ENCODE measurements around the gene UVSSA. TPM values are rescaled to one million over a fixed set of nuclear protein-coding genes. Genes with fewer than 3 reads are reported as not detected.

UVSSA gene
- total RNA-seq, 1 donor from 2014 or later, result 22.8 TPM

DNA sequence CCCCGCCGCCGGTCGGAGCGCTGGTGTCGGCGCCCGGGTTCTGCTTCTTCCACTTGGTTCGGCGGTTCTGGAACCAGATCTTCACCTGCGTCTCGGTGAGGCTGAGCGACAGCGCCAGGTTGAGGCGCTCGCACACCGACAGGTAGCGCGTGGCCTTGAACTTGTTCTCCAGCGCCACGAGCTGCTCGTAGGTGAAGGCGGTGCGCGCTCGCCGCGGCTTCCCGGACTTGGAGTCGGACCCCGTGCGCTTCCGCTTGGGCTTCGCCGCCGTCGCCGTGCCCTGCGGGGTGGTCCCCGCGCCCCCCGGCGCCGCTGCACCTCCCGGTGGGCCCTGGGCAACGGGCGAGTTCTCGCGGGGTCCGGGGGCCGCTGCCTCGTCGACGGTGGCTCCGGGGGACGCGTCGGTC, 56.2 kb downstream of the UVSSA start:
- Mint-ChIP-seq H3K9me3 (no peaks in the 10 kb centered on the region), H3K4me1 (no peaks in the 10 kb centered on the region), H3K36me3 (ENCODE audit: low read depth) (peaks cover 2% of the 10 kb centered on the region), H3K27me3 (ENCODE audit: low read depth) (peaks cover 40% of the 10 kb centered on the region), H3K27ac (ENCODE audit: unreplicated experiment) (no peak overlapping the region), H3K4me3 (no peak overlapping the region)
- no peak for DNase-seq (ENCODE audit: low read depth, low spot score)
- TF ChIP-seq, protein P1, sequence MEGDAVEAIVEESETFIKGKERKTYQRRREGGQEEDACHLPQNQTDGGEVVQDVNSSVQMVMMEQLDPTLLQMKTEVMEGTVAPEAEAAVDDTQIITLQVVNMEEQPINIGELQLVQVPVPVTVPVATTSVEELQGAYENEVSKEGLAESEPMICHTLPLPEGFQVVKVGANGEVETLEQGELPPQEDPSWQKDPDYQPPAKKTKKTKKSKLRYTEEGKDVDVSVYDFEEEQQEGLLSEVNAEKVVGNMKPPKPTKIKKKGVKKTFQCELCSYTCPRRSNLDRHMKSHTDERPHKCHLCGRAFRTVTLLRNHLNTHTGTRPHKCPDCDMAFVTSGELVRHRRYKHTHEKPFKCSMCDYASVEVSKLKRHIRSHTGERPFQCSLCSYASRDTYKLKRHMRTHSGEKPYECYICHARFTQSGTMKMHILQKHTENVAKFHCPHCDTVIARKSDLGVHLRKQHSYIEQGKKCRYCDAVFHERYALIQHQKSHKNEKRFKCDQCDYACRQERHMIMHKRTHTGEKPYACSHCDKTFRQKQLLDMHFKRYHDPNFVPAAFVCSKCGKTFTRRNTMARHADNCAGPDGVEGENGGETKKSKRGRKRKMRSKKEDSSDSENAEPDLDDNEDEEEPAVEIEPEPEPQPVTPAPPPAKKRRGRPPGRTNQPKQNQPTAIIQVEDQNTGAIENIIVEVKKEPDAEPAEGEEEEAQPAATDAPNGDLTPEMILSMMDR (conservative IDR thresholded peaks at IDR 0.05), result no peak

DNA sequence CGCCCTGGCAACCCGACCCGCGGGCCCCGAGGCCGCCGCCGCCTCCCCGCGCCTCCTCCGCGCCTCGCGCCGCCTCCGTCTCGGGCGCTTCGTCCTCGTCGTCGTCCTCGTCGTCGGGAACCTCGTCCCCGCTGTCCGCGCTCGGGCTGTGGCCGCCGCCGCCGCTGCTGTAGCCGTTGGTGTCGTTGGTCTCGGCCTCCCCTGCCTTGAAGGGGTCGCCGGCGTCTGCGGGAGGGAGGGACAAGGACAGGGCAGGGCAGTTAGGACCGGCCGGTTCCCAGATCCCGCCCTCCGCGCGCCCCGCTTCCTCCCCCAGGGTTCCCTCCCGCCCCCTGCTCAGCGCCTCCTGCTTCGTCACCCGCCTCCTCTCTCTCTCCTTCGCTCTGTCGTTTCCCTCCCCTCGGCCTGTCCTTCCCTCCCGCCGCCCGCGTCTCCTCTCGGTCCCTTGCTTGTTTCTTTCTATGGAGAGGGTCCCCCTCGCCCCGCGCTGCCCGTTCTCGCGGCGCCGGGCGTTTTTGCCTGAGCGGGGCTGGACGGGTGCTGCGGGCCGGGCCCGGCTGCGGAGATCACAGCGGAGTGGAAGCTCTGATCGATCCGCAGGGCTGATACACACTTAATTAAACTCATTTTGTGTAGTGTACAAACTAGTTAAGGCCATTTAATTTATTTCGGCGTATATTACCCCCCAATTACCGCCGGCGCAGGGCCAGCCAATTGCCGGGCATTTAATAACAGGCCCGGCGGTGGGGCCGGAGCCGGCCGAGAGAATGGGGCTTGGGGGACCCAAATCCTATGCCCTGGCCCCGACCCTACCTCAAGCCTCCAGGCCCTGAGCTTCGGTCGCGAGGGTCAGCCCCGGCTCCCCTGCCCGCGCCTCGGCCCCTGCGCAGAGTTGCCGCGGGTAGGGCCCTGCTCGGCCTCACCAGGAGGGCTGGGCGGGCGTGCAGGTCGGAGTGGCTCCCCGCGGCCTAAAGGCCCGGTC, 56.9 kb downstream of the UVSSA start:
- H3K9me3 Mint-ChIP-seq, result peaks cover 2% of the 10 kb centered on the region
- no peaks in the 10 kb centered on the region for H3K4me1 Mint-ChIP-seq
- H3K36me3 Mint-ChIP-seq (ENCODE audit: low read depth), result peaks cover 2% of the 10 kb centered on the region
- no peak overlapping the region for H3K27ac Mint-ChIP-seq (ENCODE audit: unreplicated experiment)
- no peak for DNase-seq (ENCODE audit: low read depth, low spot score)
- H3K27me3 Mint-ChIP-seq (ENCODE audit: low read depth), result peaks cover 47% of the 10 kb centered on the region
- TF ChIP-seq, protein P1 (conservative IDR thresholded peaks at IDR 0.05), result no peak
- no peak overlapping the region for H3K4me3 Mint-ChIP-seq

DNA sequence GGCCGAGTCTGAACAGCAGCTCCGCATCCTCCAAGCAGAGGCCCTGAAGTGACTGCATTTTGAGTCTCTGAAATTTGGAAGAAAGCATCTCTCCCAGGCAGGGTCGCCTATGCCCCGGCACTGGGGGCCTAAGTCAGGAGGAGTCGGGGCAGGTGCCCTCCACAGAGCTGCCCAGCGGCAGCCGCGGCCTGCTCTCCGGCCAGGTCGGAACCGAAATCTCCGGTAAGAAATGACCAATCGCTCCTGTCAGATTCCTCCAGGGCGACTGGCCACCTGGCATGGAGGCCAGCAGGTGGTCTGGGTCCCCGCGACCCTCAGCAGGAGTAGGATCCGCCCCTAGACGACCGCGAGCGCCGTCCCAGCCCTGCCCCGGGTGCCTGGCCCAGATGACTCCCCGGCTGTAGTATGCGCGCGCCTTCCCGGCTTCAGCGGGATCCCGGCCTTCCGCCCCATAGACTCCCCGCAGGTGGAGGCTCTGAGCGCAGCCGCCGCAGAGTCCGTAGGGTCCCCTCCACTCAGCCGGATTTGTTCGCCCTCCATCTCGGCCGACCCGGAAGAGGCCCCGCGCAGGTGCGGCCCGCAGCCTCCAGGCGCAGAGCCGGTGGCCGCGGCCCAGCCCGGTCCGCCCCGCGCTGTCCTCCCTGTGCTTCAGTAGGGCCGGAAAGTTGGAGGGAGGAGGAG, 57.7 kb downstream of the UVSSA start:
- peaks cover 2% of the 10 kb centered on the region for H3K9me3 Mint-ChIP-seq
- no peak for DNase-seq (ENCODE audit: low read depth, low spot score)
- no peaks in the 10 kb centered on the region for H3K4me1 Mint-ChIP-seq
- H3K4me3 Mint-ChIP-seq, result no peak overlapping the region
- peaks cover 54% of the 10 kb centered on the region for H3K27me3 Mint-ChIP-seq (ENCODE audit: low read depth)
- no peak overlapping the region for H3K27ac Mint-ChIP-seq (ENCODE audit: unreplicated experiment)
- no peaks in the 10 kb centered on the region for H3K36me3 Mint-ChIP-seq (ENCODE audit: low read depth)
- TF ChIP-seq, protein P1 (conservative IDR thresholded peaks at IDR 0.05), result no peak

DNA sequence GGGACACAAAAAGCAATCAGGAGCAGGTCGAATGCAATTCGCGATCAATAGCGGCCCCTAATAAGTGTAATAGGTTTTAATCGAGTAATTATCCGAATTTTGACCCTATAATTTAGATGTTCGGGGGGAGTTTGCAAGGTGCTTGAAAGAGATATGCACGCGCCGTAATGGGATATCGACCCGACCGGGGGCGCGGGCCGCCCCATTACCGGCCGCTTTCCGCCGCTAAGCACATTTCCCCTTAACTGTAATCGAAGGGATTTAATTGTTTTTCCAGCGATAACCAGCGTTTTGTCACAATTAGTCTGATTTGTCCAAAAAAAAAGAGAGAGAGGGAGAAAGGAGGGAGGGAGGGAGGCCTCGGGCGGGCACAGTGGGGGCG, 58.2 kb downstream of the UVSSA start:
- Mint-ChIP-seq H3K36me3 (ENCODE audit: low read depth) (no peaks in the 10 kb centered on the region), H3K4me3 (no peak overlapping the region), H3K4me1 (no peaks in the 10 kb centered on the region), H3K9me3 (peaks cover 2% of the 10 kb centered on the region), H3K27me3 (ENCODE audit: low read depth) (peaks cover 55% of the 10 kb centered on the region), H3K27ac (ENCODE audit: unreplicated experiment) (no peak overlapping the region)
- DNase-seq (ENCODE audit: low read depth, low spot score), result no peak
- TF ChIP-seq, protein P1 (conservative IDR thresholded peaks at IDR 0.05), result no peak

DNA sequence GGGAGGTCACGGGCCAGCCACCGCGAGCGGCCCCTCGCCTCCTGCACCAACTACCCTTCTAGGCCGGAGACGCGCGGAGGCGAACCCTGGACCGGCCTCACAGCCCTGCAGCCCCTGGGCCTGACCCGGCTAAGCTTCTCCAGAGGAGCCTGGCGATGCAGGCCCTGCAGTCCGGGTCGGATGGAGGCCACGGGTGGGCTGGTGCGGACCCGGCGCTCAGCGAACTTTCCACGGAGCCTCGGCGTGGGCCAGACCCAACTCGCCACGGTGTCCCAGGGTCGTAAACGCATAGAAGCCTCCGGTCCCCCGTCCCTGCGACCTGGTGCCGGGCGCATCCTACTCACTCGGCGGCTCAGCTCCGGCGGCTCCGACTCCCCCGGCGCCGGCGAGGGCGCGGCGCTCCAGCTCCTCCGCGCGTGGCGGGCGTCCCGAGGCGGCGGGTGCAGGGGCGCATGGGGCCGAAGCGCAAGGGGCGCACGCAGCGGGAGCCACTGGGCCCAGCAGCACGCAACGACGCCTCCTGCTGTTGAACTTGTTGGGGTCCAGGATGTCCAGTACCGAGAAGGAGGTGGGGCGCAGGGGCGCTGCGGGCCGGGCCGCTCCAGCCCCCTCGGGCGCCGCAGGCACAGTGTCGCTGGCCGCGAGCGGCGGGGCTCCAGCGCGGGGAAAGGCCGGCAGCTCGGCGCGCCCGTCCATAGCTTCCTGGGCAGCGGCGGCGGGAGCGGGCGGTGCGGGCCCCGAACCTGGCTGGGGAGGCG, 58.8 kb downstream of the UVSSA start:
- Mint-ChIP-seq H3K4me3 (no peak overlapping the region), H3K27ac (ENCODE audit: unreplicated experiment) (no peak overlapping the region), H3K27me3 (ENCODE audit: low read depth) (peaks cover 58% of the 10 kb centered on the region), H3K9me3 (peaks cover 2% of the 10 kb centered on the region), H3K36me3 (ENCODE audit: low read depth) (no peaks in the 10 kb centered on the region), H3K4me1 (no peaks in the 10 kb centered on the region)
- no peak for DNase-seq (ENCODE audit: low read depth, low spot score)
- TF ChIP-seq, protein P1 (conservative IDR thresholded peaks at IDR 0.05), result no peak

Data from neural crest cell (in vitro differentiated cells).